ENCODE results near the gene GRAP2. TPM values are rescaled to one million over a fixed set of nuclear protein-coding genes. Genes with fewer than 3 reads are reported as not detected.

GRAP2 gene
- total and polyA plus RNA-seq, 2 of the 8 experiments (the other 6 are each of a cell fraction or from before 2014, with no cell fraction given): 0.08 TPM; not detected in 1

DNA sequence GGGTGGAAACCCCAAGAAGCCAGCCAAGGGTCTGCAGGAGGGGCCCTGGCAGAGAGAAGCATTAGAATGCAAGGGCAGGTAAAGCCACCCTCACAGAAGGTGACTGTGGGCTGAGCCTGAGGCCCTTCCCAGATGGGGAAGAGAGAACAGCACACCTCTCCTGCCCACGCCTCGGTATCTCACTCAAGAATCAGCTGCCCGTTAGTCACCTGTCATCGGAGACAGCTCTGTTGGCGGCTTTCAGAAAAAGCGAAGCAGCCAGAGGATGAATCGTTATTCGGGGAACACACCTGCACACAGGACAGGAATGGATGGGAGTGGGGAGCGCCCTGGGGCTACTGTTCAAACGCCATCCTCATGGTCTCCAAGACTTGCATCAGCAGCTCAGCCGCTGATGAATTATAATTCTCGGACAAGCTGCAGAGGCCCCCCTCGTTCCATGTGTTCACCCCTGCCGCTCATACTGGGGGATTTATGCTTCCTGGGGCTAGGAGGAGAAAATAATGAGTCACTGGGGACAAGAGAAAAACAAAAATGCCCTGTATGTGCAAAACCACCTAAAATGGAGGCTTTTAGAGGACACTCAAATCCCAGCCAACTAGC is 37.7 kb downstream of the GRAP2 start (continued):
- TF ChIP-seq SIN3A (conservative IDR thresholded peaks at IDR 0.05 in 1 of 2, IDR thresholded peaks at IDR 0.05 in 1 of 2; ENCODE audit: low read depth in 1 of 2, low read length in 2 of 2) (no peak), ZNF274 (IDR thresholded peaks at IDR 0.05; ENCODE audit: borderline replicate concordance, extremely low read depth, low read length) (no peak), BACH1 (IDR thresholded peaks at IDR 0.05; ENCODE audit: low read length) (no peak), CBX5 (IDR thresholded peaks at IDR 0.05; ENCODE audit: low read depth, low read length) (no peak), RAD21 (IDR thresholded peaks at IDR 0.05 in 1 of 2, conservative IDR thresholded peaks at IDR 0.05 in 1 of 2; ENCODE audit: low read depth in 2 of 2, low read length in 2 of 2) (no peak), TAF1 (IDR thresholded peaks at IDR 0.05; ENCODE audit: low read depth, low read length) (no peak)

Data from H1 (cell line).